Prostate gland (tissue), 2 donors: Measurements from ENCODE around the gene UCMA. TPM values are rescaled to one million over a fixed set of nuclear protein-coding genes. Genes with fewer than 3 reads are reported as not detected.
"Not testable (repeated sequence)": the region's sequence is repeated elsewhere in the genome, so short reads cannot be mapped to it uniquely, and the experiment has no call there.

Experiments
- DNase-seq: peaks from one replicate; pipeline ENCODE4 v3.0.0-alpha.2; 2019; ENCODE audit warnings: low spot score
- H3K27ac ChIP-seq, 2 donors: fragments of 200-600 bp; sonication (generic); 2 replicates each; pipeline ENCODE4 v1.5.1; 2017 to 2019
- H3K27me3 ChIP-seq: fragments of 200-600 bp; sonication (generic); replicated peaks from 2 replicates; pipeline ENCODE4 v1.5.1; 2019; ENCODE audit not compliant: insufficient read depth
- H3K36me3 ChIP-seq, 2 donors: fragments of 200-600 bp; sonication (generic); 1 replicate in 1 of 2; 2 replicates in 1 of 2; pipeline versions ENCODE4 v1.5.1 to v1.8.1; 2017 to 2019
- H3K4me1 ChIP-seq: fragments of 200-600 bp; sonication (generic); replicated peaks from 2 replicates; pipeline ENCODE4 v1.5.1; 2019
- H3K4me3 ChIP-seq, 2 donors: fragments of 200-600 bp; sonication (generic); 2 replicates each; pipeline ENCODE4 v1.5.1; 2017 to 2019
- H3K9me3 ChIP-seq: fragments of 200-600 bp; sonication (generic); 2 replicates; pipeline ENCODE4 v1.5.1; 2017
- CTCF ChIP-seq, 4 experiments: fragments of 200-600 bp in 2 of 4; fragments of 450-650 bp in 2 of 4; sonication (generic) in 2 of 4; IDR thresholded peaks; 1 replicate in 3 of 4; 2 replicates in 1 of 4; pipeline ENCODE4 v1.5.1; 2016 to 2019; ENCODE audit warnings: antibody characterized with exemption in 4 of 4, mild to moderate bottlenecking in 2 of 4, moderate library complexity in 2 of 4
- POLR2A ChIP-seq: fragments of 450-650 bp; IDR thresholded peaks from one replicate; pipeline ENCODE4 v1.6.1; 2016; ENCODE audit warnings: antibody characterized with exemption, mild to moderate bottlenecking
- POLR2AphosphoS5 ChIP-seq: sonication (generic); formaldehyde crosslinking; IDR thresholded peaks from one replicate; pipeline ENCODE4 v1.6.1; 2017; ENCODE audit warnings: antibody characterized with exemption
- WGBS: methylation state at CpG from one replicate; pipeline ENCODE4 v1.1.5; 2018; 5-methylcytosine and 5-hydroxymethylcytosine counted together
- intact Hi-C: fragments of 100-400 bp; cut with DNase I; formaldehyde crosslinking; loops from one replicate; pipeline ENCODE4 v1.14.2; 2022
- total RNA-seq, 2 donors: library from RNA; depleted of rRNA; stranded (reverse); fragments of >200 nt; gene quantifications; one replicate each; pipeline ENCODE4 v1.1.0, GENCODE V29; 2016

Gene UCMA
- total RNA-seq, 2 donors from 2014 or later, result not detected

- TF ChIP-seq POLR2A (no peak), CTCF (IDR thresholded peaks at IDR 0.05) (no peak), POLR2AphosphoS5 (no peak)
- 87% methylated on average over 3 of the region's 3 CpGs for WGBS
- intact Hi-C loops, result no loop called here
Observed at GRCh38 chr10:13241613-13242012, 7.4 kb upstream of the UCMA start.

GRCh38 chr10:13239923-13240322 lies 5.7 kb upstream of the UCMA start:
- Histone ChIP-seq H3K36me3 (no peaks in the 10 kb centered on the region), H3K4me1 (no peaks in the 10 kb centered on the region), H3K27ac (no peak overlapping the region), H3K27me3 (no peaks in the 10 kb centered on the region), H3K4me3 (no peak overlapping the region), H3K9me3 (no peaks in the 10 kb centered on the region)
- intact Hi-C loops, result no loop called here
- no peak for TF ChIP-seq POLR2AphosphoS5
- TF ChIP-seq POLR2A, result no peak
- no peak for TF ChIP-seq CTCF (IDR thresholded peaks at IDR 0.05)
- WGBS, result 97% methylated on average over 7 of the region's 7 CpGs
- no peak for DNase-seq

More at GRCh38 chr10:13241613-13242012, 7.4 kb upstream of the UCMA start:
- Histone ChIP-seq H3K27me3 (no peaks in the 10 kb centered on the region), H3K4me3 (no peak overlapping the region), H3K27ac (no peak overlapping the region), H3K9me3 (no peaks in the 10 kb centered on the region), H3K36me3 (no peaks in the 10 kb centered on the region), H3K4me1 (no peaks in the 10 kb centered on the region)
- no peak for DNase-seq

- Histone ChIP-seq H3K27ac (no peak overlapping the region), H3K4me1 (no peaks in the 10 kb centered on the region), H3K36me3 (no peaks in the 10 kb centered on the region), H3K9me3 (no peaks in the 10 kb centered on the region), H3K4me3 (no peak overlapping the region), H3K27me3 (peaks cover 2% of the 10 kb centered on the region)
- no peak for DNase-seq
- WGBS, result 75% methylated on average over 16 of the region's 16 CpGs
- intact Hi-C loops, result no loop called here
- no peak for TF ChIP-seq CTCF (IDR thresholded peaks at IDR 0.05)
- no peak for TF ChIP-seq POLR2A
- TF ChIP-seq POLR2AphosphoS5, result no peak
Observed at GRCh38 chr10:13238271-13239077, 4.3 kb upstream of the UCMA start.

GRCh38 chr10:13236638-13237037 lies 2.5 kb upstream of the UCMA start:
- no peak for DNase-seq
- TF ChIP-seq CTCF (IDR thresholded peaks at IDR 0.05) (no peak), POLR2A (no peak), POLR2AphosphoS5 (no peak)
- H3K4me1 ChIP-seq, result no peaks in the 10 kb centered on the region
- H3K27me3 ChIP-seq, result peaks cover 2% of the 10 kb centered on the region
- no peaks in the 10 kb centered on the region for H3K36me3 ChIP-seq
- intact Hi-C loops, result no loop called here
- H3K4me3 ChIP-seq, result no peak overlapping the region
- H3K9me3 ChIP-seq, result no peaks in the 10 kb centered on the region
- no peak overlapping the region for H3K27ac ChIP-seq
- 72% methylated on average over 8 of the region's 8 CpGs for WGBS

- H3K36me3 ChIP-seq, H3K9me3 ChIP-seq, H3K27me3 ChIP-seq, DNase-seq, H3K27ac ChIP-seq, H3K4me1 ChIP-seq, H3K4me3 ChIP-seq, intact Hi-C loops: not testable (repeated sequence)
- WGBS, result 83% methylated on average over 13 of the region's 13 CpGs
Observed at GRCh38 chr10:13234736-13235135, 562 bp upstream of the UCMA start.
